Activated T-helper 1 cell treated with Interleukin-2 at 50 U/mL for 16 hours (primary cell): ENCODE measurements around the gene PCDHGA7.
"Not testable (repeated sequence)": the region's sequence is repeated elsewhere in the genome, so short reads cannot be mapped to it uniquely, and the experiment has no call there.

Experiments
- DNase-seq: peaks from one replicate; pipeline ENCODE4 v3.0.0-alpha.2; 2020; ENCODE audit warnings: low read depth

The PCDHGA7 gene

DNA sequence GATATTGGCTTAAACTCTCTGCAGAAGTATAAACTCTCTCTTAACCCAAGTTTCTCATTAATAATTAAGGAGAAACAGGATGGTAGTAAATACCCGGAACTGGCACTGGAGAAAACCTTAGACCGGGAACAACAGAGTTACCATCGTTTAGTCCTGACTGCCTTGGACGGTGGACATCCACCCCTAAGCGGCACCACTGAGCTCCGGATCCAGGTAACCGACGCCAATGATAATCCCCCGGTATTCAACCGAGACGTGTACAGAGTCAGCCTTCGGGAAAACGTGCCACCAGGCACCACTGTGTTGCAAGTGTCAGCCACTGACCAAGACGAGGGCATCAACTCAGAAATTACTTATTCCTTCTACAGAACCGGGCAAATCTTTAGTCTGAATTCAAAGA is 16.1 kb downstream of the PCDHGA7 start:
- no peak for DNase-seq

DNA sequence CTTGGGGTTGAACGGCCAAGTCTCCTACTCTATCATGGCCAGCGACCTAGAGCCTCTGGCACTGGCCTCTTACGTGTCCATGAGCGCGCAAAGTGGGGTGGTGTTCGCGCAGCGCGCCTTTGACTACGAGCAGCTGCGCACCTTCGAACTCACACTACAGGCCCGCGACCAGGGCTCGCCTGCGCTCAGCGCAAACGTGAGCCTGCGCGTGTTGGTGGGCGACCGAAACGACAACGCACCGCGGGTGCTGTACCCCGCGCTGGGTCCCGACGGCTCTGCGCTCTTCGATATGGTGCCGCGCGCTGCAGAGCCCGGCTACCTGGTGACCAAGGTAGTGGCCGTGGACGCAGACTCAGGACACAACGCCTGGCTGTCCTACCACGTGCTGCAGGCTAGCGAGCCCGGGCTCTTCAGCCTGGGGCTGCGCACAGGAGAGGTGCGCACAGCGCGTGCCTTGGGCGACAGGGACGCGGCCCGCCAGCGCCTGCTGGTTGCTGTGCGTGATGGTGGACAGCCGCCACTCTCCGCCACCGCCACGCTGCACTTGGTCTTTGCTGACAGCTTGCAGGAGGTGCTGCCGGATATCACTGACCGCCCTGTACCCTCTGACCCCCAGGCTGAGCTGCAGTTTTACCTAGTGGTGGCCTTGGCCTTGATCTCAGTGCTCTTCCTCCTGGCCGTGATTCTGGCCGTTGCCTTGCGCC is 17.2 kb downstream of the PCDHGA7 start:
- DNase-seq: no peak

DNA sequence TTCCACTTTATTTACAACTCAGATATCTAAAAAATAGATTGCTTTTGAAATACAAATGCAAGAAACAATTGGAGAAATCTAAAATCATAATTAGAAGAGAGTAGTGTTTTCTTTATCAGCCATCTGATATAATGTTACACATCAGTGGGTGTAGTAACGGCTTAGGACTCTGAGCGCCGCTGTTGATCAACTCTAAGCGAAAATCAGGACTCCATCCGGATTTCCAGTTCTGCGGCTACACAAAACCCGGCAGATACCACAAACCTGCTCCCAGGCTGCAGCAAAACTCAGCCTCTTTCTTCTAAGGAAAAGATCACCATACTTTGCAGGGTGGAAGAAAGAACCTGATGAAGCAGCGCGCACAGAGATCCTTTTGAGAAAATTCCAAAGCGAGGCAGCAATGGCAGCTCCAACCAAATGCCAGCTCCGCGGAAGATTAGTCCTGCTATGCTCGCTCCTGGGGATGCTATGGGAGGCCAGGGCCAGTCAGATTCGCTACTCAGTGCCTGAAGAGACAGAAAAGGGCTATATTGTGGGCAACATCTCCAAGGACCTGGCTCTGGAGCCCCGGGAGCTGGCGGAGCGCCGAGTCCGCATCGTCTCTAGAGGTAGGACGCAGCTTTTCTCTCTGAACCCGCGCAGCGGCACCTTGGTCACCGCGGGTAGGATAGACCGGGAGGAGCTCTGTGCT is 20.2 kb downstream of the PCDHGA7 start, which contains the start of gene PCDHGA9:
TSS of gene PCDHGA9 (plus strand) at position 226 of the 691 bp plus-strand sequence. CDS start at position 401, 175 bp downstream.
- DNase-seq: no peak

DNA sequence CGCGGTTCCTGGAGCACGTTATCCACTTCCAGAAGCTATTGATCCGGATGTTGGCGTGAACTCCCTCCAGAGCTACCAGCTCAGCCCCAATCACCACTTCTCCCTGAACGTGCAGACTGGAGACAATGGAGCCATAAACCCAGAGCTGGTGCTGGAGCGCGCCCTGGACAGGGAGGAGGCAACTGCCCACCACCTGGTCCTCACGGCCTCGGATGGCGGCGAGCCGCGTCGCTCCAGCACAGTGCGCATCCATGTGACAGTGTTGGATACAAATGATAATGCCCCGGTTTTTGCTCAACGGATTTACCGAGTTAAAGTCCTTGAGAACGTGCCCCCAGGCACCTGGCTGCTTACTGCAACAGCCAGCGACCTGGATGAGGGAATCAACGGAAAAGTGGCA is 20.8 kb downstream of the PCDHGA7 start:
- DNase-seq: no peak

DNA sequence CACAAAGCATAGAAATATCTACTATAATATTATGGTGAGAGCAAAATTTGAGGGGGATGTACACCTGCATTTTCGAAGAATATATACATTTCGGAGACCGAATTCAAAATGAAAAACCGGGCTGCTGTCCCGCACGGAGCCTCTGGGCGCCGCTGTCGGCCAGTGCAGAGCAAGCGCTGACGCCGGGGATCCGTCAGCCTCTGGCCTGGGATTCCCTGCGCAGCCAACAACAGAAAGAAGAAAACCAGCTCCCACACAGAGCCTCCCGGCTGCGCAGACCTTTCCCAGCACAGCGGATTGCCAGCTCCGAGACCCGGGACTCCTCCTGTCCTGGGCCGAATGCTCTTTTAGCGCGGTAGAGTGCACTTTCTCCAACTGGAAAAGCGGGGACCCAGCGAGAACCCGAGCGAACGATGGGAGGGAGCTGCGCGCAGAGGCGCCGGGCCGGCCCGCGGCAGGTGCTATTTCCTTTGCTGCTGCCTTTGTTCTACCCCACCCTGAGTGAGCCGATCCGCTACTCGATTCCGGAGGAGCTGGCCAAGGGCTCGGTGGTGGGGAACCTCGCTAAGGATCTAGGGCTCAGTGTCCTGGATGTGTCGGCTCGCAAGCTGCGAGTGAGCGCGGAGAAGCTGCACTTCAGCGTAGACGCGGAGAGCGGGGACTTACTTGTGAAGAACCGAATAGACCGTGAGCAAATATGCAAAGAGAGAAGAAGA is 25.4 kb downstream of the PCDHGA7 start, which contains the start of gene PCDHGB6:
TSS of gene PCDHGB6 (plus strand) at position 232 of the 716 bp plus-strand sequence. CDS start at position 414, 182 bp downstream.
- DNase-seq: not testable (repeated sequence)

DNA sequence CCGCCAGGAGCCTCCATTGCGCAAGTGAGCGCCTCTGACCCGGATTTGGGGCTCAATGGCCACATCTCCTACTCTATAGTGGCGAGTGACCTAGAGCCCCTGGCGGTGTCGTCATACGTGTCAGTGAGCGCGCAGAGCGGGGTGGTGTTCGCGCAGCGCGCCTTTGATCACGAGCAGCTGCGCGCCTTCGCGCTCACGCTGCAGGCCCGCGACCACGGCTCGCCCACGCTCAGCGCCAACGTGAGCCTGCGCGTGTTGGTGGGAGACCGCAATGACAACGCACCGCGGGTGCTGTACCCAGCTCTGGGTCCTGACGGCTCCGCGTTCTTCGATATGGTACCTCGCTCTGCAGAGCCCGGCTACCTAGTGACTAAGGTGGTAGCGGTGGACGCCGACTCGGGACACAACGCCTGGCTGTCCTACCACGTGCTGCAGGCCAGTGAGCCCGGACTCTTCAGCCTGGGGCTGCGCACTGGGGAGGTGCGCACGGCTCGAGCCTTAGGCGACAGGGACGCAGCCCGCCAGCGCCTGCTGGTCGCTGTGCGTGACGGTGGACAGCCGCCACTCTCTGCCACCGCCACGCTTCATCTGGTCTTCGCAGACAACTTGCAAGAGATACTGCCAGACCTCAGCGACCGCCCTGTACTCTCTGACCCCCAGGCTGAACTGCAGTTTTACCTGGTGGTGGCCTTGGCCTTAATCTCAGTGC is 27.2 kb downstream of the PCDHGA7 start:
- no peak for DNase-seq

DNA sequence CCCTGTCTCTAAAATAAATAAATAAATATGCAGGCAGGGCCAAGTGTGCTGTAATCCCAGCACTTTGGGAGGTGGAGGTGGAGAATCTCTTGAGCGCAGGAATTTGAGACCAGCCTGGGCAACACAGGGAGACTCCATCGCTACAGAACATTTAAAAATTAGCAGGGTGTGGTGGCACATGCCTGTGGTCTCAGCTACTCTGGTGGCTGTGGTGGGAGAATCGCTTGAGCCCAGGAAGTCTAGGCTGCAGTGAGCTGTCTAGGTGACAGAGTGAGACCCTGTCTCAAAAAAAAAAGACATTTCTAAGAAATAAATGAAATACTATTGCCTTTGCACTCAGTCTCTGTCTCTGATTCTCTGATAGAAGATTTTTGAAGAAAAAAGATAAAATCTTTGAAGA is 29.0 kb downstream of the PCDHGA7 start:
- no peak for DNase-seq

DNA sequence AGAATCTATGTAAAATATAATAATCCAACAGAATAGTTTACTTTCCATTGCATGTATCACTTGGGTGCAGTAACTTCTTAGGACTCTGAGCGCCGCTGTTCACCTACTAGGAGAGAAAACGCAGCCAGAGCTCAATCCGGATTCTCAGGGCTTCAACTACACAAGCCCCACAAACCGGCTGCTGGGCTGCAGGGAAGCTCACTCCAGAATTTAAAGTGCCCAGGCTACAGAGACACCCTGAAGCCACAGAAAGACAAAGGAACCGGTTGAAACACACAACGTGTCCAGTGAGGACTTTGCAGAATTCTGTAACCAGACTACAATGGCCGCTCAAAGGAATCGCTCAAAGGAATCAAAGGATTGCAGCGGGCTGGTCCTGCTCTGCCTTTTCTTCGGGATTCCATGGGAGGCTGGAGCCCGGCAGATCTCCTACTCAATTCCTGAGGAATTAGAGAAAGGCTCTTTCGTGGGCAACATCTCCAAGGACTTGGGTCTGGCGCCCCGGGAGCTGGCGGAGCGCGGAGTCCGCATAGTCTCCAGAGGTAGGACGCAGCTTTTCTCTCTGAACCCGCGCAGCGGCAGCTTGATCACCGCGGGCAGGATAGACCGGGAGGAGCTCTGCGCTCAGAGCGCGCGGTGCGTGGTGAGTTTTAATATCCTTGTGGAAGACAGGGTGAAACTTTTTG is 30.5 kb downstream of the PCDHGA7 start, which contains the start of gene PCDHGA10:
TSS of gene PCDHGA10 (plus strand) at position 134 of the 686 bp plus-strand sequence. CDS start at position 323, 189 bp downstream.
- peak; percentile 21 for DNase-seq

DNA sequence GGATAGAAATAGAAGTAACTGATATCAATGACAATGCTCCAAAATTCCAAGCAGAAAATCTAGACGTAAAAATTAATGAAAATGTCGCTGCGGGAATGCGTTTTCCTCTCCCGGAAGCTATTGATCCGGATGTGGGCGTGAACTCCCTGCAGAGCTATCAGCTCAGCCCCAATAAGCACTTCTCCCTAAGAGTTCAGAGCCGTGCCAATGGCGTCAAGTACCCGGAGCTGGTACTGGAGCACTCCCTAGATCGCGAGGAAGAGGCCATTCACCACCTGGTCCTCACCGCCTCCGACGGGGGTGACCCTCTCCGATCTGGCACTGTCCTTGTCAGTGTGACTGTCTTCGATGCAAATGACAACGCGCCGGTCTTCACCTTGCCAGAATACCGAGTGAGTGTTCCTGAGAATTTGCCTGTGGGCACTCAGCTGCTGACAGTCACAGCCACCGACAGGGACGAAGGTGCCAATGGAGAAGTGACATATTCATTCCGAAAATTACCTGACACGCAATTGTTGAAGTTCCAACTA is 31.1 kb downstream of the PCDHGA7 start:
- no peak for DNase-seq

DNA sequence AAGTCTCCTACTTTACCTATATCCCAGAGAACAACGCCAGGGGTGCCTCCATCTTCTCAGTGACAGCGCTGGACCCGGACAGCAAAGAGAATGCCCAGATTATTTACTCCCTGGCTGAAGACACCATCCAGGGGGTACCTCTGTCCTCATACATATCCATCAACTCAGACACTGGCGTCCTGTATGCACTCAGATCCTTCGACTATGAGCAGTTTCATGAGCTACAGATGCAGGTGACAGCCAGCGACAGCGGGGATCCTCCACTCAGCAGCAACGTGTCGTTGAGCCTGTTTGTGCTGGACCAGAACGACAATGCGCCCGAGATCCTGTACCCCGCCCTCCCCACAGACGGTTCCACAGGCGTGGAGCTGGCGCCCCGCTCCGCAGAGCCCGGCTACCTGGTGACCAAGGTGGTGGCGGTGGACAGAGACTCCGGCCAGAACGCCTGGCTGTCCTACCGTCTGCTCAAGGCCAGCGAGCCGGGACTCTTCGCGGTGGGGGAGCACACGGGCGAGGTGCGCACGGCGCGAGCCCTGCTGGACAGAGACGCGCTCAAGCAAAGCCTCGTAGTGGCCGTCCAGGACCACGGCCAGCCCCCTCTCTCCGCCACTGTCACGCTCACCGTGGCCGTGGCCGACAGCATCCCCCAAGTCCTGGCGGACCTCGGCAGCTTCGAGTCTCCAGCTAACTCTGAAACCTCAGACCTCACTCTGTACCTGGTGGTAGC is 32.2 kb downstream of the PCDHGA7 start:
- not testable (repeated sequence) for DNase-seq

DNA sequence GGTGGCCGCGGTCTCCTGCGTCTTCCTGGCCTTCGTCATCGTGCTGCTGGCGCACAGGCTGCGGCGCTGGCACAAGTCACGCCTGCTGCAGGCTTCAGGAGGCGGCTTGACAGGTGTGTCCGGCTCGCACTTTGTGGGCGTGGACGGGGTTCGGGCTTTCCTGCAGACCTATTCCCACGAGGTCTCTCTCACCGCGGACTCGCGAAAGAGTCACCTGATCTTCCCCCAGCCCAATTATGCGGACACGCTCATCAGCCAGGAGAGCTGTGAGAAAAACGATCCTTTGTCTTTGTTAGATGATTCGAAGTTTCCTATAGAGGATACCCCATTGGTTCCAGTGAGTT is 32.7 kb downstream of the PCDHGA7 start:
- DNase-seq: not testable (repeated sequence)

DNA sequence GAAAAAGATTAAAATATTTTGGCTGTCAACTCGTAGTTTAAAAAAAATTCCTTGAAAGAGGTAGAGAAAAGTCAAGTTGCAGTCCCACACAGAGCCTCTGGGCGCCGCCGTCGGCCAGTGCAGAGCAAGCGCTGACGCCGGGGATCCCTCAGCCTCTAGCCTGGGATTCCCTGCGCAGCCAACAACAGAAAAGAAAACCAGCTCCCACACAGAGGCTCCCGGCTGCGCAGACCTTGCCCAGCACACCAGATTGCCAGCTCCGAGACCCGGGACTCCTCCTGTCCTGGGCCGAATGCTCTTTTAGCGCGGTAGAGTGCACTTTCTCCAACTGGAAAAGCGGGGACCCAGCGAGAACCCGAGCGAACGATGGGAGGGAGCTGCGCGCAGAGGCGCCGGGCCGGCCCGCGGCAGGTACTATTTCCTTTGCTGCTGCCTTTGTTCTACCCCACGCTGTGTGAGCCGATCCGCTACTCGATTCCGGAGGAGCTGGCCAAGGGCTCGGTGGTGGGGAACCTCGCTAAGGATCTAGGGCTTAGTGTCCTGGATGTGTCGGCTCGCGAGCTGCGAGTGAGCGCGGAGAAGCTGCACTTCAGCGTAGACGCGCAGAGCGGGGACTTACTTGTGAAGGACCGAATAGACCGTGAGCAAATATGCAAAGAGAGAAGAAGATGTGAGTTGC is 35.1 kb downstream of the PCDHGA7 start, which contains the start of gene PCDHGB7:
TSS of gene PCDHGB7 (plus strand) at position 184 of the 679 bp plus-strand sequence. CDS start at position 367, 183 bp downstream.
- not testable (repeated sequence) for DNase-seq

DNA sequence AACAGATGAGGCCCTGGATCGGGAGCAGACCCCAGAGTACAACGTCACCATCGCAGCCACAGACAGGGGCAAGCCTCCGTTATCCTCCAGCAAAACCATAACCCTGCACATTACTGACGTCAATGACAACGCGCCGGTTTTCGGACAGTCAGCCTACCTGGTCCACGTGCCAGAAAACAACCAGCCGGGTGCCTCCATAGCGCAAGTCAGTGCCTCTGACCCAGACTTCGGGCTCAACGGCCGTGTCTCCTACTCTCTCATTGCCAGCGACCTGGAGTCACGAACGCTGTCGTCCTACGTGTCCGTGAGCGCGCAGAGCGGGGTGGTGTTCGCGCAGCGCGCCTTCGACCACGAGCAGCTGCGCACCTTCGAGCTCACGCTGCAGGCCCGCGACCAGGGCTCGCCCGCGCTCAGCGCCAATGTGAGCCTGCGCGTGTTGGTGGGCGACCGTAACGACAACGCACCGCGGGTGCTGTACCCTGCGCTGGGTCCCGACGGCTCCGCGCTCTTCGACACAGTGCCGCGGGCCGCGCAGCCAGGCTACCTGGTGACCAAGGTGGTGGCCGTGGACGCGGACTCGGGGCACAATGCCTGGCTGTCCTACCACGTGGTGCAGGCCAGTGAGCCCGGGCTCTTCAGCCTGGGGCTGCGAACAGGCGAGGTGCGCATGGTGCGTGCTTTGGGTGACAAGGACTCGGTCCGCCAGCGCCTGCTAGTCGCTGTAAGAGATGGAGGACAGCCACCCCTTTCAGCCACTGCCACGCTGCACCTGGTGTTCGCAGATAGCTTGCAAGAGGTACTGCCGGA is 36.7 kb downstream of the PCDHGA7 start:
- DNase-seq: no peak

DNA sequence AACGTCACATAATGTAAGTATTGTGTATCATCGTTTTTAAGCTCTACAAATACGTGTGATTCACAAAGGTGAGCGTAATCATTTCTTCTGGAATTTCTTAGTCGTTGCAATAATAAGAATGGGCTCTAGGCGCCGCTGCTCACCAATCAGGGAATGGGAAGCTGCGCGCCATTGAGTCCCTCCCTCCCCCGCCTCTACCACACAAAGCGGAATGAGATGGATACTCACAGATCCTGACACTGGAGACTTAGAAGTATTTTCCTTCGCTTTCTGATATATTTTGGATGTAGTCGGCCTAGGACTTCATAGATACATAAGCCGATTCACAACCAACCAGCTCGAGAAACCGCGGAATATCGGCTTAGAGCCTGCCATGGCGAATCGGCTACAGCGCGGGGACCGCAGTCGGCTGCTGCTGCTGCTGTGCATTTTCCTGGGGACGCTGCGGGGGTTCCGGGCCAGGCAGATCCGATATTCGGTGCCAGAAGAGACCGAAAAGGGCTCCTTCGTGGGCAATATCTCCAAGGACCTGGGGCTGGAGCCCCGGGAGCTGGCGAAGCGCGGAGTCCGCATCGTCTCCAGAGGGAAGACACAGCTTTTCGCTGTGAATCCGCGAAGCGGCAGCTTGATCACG is 38.4 kb downstream of the PCDHGA7 start, which contains the start of gene PCDHGA11:
TSS of gene PCDHGA11 (plus strand) at position 197 of the 634 bp plus-strand sequence. CDS start at position 374, 177 bp downstream.
- DNase-seq: no peak

DNA sequence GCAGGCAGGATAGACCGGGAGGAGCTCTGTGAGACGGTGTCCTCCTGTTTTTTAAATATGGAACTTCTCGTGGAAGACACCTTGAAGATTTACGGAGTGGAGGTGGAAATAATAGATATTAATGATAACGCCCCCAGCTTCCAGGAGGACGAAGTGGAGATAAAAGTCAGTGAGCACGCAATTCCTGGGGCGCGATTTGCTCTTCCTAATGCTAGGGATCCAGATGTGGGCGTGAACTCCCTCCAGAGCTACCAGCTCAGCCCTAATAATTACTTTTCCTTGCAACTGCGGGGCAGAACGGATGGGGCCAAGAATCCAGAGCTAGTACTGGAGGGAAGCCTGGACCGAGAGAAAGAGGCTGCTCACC is 38.9 kb downstream of the PCDHGA7 start:
- DNase-seq: no peak

DNA sequence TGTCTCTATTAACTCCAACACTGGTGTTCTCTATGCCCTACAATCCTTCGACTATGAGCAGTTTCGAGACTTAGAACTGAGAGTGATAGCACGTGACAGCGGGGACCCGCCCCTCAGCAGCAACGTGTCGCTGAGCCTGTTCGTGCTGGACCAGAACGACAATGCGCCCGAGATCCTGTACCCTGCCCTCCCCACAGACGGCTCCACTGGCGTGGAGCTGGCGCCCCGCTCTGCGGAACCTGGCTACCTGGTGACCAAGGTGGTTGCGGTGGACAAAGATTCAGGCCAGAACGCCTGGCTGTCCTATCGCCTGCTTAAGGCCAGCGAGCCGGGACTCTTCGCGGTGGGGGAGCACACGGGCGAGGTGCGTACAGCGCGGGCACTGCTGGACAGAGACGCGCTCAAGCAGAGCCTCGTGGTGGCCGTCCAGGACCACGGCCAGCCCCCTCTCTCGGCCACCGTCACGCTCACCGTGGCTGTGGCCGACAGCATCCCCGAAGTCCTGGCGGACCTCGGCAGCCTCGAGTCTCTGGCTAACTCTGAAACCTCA is 40.3 kb downstream of the PCDHGA7 start:
- no peak for DNase-seq

DNA sequence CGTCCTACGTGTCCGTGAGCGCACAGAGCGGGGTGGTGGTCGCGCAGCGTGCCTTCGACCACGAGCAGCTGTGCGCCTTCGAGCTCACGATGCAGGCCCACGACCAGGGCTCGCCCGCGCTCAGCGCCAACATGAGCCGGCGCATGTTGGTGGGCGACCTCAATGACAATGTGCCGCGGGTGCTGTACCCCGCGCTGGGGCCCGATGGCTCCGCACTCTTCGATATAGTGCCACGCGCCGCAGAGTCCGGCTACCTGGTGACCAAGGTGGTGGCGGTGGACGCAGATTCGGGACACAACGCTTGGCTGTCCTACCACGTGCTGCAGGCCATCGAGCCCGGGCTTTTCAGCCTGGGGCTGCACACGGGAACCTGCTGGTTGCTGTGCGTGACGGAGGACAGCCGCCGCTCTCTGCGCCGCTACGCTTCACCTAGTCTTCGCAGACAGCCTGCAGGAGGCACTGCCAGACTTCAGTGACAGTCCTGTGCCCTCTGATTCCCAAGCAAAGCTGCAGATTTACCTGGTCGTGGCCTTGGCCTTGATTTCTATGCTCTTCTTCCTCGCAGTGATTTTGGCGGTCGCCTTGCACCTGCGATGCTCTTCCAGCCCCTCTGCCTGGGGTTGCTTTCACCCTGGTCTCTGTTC is 45.4 kb downstream of the PCDHGA7 start:
- DNase-seq: no peak
